ENCODE measurements around the gene ZNF236.

- TF ChIP-seq RAD21 (IDR thresholded peaks at IDR 0.05; ENCODE audit: low read depth) (no peak), EP300 (IDR thresholded peaks at IDR 0.05; ENCODE audit: borderline replicate concordance) (no peak), TAF1 (IDR thresholded peaks at IDR 0.05; ENCODE audit: low read depth) (no peak), YY1 (IDR thresholded peaks at IDR 0.05; ENCODE audit: low read depth) (no peak), FOXM1 (IDR thresholded peaks at IDR 0.05; ENCODE audit: borderline replicate concordance, low read depth) (no peak), REST (IDR thresholded peaks at IDR 0.05; ENCODE audit: low read depth) (no peak), TEAD4 (IDR thresholded peaks at IDR 0.05) (no peak), CREB1 (IDR thresholded peaks at IDR 0.05; ENCODE audit: low read depth) (no peak), ZBTB7A (IDR thresholded peaks at IDR 0.05; ENCODE audit: low read depth) (no peak), USF1 (IDR thresholded peaks at IDR 0.05) (no peak), CEBPB (IDR thresholded peaks at IDR 0.05) (no peak)
Observed at GRCh38 chr18:77008576-77009315, 186.4 kb downstream of the ZNF236 start.

Data from Ishikawa (cell line).